ENCODE measurements around the gene RABGAP1.
"Not testable (repeated sequence)": the region's sequence is repeated elsewhere in the genome, so short reads cannot be mapped to it uniquely, and the experiment has no call there.

The RABGAP1 gene

GRCh38 chr9:122940749-122941581 lies at the start of gene RABGAP1:
RABGAP1 (plus strand) TSS chr9:122941020; CDS start chr9:122957060, 16,040 bp downstream.
- peak; percentile 98 for DNase-seq

- DNase-seq = no peak
Measured at GRCh38 chr9:122897969-122898368, 42.9 kb upstream of the RABGAP1 start.

- no peak for DNase-seq
Measured at GRCh38 chr9:122900791-122901190, 40.0 kb upstream of the RABGAP1 start.

- DNase-seq = no peak
Measured at GRCh38 chr9:122904466-122904822, 36.4 kb upstream of the RABGAP1 start.

- peak; percentile 97 for DNase-seq
Measured at GRCh38 chr9:122904823-122905710, 35.8 kb upstream of the RABGAP1 start, which contains the start of gene RC3H2. RC3H2 (minus strand) TSS chr9:122905359; CDS start chr9:122897509, 7,850 bp downstream.

- DNase-seq = not testable (repeated sequence)
Measured at GRCh38 chr9:122906122-122906521, 34.7 kb upstream of the RABGAP1 start.

- no peak for DNase-seq
Measured at GRCh38 chr9:122912671-122912963, 28.2 kb upstream of the RABGAP1 start.

- DNase-seq = peak; percentile 87
Measured at GRCh38 chr9:122912964-122913673, 27.7 kb upstream of the RABGAP1 start, which contains the start of gene ZBTB6. ZBTB6 (minus strand) TSS chr9:122913323; CDS start chr9:122912072, 1,251 bp downstream.

- DNase-seq = no peak
Measured at GRCh38 chr9:122918310-122918709, 22.5 kb upstream of the RABGAP1 start.

GRCh38 chr9:122922713-122923112 lies 18.1 kb upstream of the RABGAP1 start:
- no peak for DNase-seq

GRCh38 chr9:122923947-122924346 lies 16.9 kb upstream of the RABGAP1 start:
- no peak for DNase-seq

GRCh38 chr9:122929796-122930354 lies 10.9 kb upstream of the RABGAP1 start:
- DNase-seq = no peak

GRCh38 chr9:122930541-122931225 lies 10.1 kb upstream of the RABGAP1 start:
- DNase-seq = no peak

GRCh38 chr9:122931226-122932121 lies 9.3 kb upstream of the RABGAP1 start, which contains the start of gene ZBTB26:
ZBTB26 (minus strand) TSS chr9:122931512; CDS start chr9:122919934, 11,578 bp downstream.
- peak; percentile 93 for DNase-seq

GRCh38 chr9:122936464-122936863 lies 4.4 kb upstream of the RABGAP1 start:
- DNase-seq = no peak

- DNase-seq = no peak
Measured at GRCh38 chr9:122936883-122937282, 3.9 kb upstream of the RABGAP1 start.

- DNase-seq = no peak
Measured at GRCh38 chr9:122939601-122940000, 1.2 kb upstream of the RABGAP1 start.

- DNase-seq = no peak
Measured at GRCh38 chr9:122940454-122940748, 419 bp upstream of the RABGAP1 start.

- no peak for DNase-seq
Measured at GRCh38 chr9:122941582-122942234, 888 bp downstream of the RABGAP1 start.

Measured in activated CD8-positive, alpha-beta memory T cell treated with anti-CD3 and anti-CD28 coated beads for 24 hours (primary cell).